GM21360 (cell line): ENCODE measurements around the gene UBA1.
"Not testable (repeated sequence)": the region's sequence is repeated elsewhere in the genome, so short reads cannot be mapped to it uniquely, and the experiment has no call there.

Source experiments
- ATAC-seq: cut with Tn5 transposase; IDR thresholded peaks from one replicate; pipeline ENCODE4 v1.9.1; 2021; ENCODE audit warnings: mild to moderate bottlenecking, moderate library complexity; ENCODE audit not compliant: unreplicated experiment

UBA1 gene

GRCh38 chrX:47248576-47248975, 54.9 kb downstream of the UBA1 start:
- no peak for ATAC-seq

- ATAC-seq: no peak
Observed at GRCh38 chrX:47250017-47250347, 56.4 kb downstream of the UBA1 start.

DNA sequence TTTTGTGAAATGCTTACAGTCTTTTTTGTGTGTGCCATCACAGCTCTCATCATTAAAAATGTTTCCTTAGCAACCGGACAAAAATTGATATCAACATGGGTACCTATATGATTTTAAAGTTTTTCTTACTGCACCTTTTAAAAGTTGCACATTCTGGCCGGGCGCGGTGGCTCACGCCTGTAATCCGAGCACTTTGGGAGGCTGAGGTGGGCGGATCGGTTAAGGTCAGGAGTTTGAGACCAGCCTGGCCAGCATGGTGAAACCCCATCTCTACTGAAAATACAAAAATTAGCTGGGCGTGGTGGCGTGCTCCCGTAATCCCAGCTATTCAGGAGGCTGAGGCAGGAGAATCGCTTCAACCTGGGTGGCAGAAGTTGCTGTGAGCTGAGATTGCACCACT, 64.0 kb downstream of the UBA1 start:
- ATAC-seq: not testable (repeated sequence)
